GM23338 (cell line): ENCODE data around the gene ACTR5. TPM values are rescaled to one million over a fixed set of nuclear protein-coding genes. Genes with fewer than 3 reads are reported as not detected.

Source experiments
- ATAC-seq: fragments of 200-7000 bp; cut with Tn5 transposase; 3 replicates; pipeline ENCODE4 v1.9.1; 2020
- DNase-seq: peaks from one replicate; pipeline ENCODE4 v3.0.0-alpha.2; 2015; ENCODE audit warnings: low spot score
- H2AFZ ChIP-seq: fragments of 200-600 bp; sonication (generic); 2 replicates; pipeline ENCODE4 v1.8.0; 2016; ENCODE audit warnings: antibody characterized with exemption, mild to moderate bottlenecking, moderate library complexity
- H3F3A ChIP-seq: fragments of 200-600 bp; sonication (generic); replicated peaks from 2 replicates; pipeline ENCODE4 v1.8.0; 2017; ENCODE audit warnings: antibody characterized with exemption, mixed run types, low read depth
- H3K27ac ChIP-seq: fragments of 200-600 bp; sonication (generic); 2 replicates; pipeline ENCODE4 v1.6.1; 2016; ENCODE audit warnings: low read depth
- H3K27me3 ChIP-seq: fragments of 200-600 bp; sonication (generic); 2 replicates; pipeline ENCODE4 v1.8.0; 2016; ENCODE audit warnings: mild to moderate bottlenecking, mixed run types, moderate library complexity; ENCODE audit not compliant: insufficient read depth
- H3K36me3 ChIP-seq: fragments of 200-600 bp; sonication (generic); 2 replicates; pipeline ENCODE4 v1.8.0; 2016; ENCODE audit warnings: mild to moderate bottlenecking; ENCODE audit not compliant: insufficient read depth
- H3K4me1 ChIP-seq: fragments of 200-600 bp; sonication (generic); 2 replicates; pipeline ENCODE4 v1.8.0; 2016; ENCODE audit warnings: mild to moderate bottlenecking, moderate library complexity; ENCODE audit not compliant: insufficient read depth
- H3K4me2 ChIP-seq: fragments of 200-600 bp; sonication (generic); 2 replicates; pipeline ENCODE4 v1.7.1; 2017; ENCODE audit warnings: mixed run types
- H3K4me3 ChIP-seq: fragments of 200-600 bp; sonication (generic); 2 replicates; pipeline ENCODE4 v1.6.1; 2016; ENCODE audit warnings: mixed run types
- H3K79me2 ChIP-seq: fragments of 200-600 bp; sonication (generic); replicated peaks from 2 replicates; pipeline ENCODE4 v1.8.0; 2017; ENCODE audit warnings: mild to moderate bottlenecking; ENCODE audit not compliant: insufficient read depth
- H3K9me2 ChIP-seq: fragments of 200-600 bp; sonication (generic); 2 replicates; pipeline ENCODE4 v1.8.0; 2017; ENCODE audit not compliant: insufficient read depth
- H4K20me1 ChIP-seq: fragments of 200-600 bp; sonication (generic); replicated peaks from 2 replicates; pipeline ENCODE4 v1.8.0; 2017; ENCODE audit warnings: mild to moderate bottlenecking; ENCODE audit not compliant: insufficient read depth
- H3K27ac Mint-ChIP-seq: 2 replicates; pipeline ENCODE4 v1.8.0; 2020; ENCODE audit warnings: inconsistent platforms, mild to moderate bottlenecking, moderate library complexity, mixed read lengths
- H3K27me3 Mint-ChIP-seq: 3 replicates; pipeline ENCODE4 v1.8.0; 2022; ENCODE audit warnings: low read depth, mild to moderate bottlenecking, moderate library complexity, mixed read lengths, inconsistent platforms; ENCODE audit not compliant: insufficient read depth, poor library complexity
- H3K36me3 Mint-ChIP-seq: 3 replicates; pipeline ENCODE4 v1.8.0; 2021; ENCODE audit warnings: low read depth, mild to moderate bottlenecking, inconsistent platforms, moderate library complexity, mixed read lengths
- H3K4me1 Mint-ChIP-seq: 3 replicates; pipeline ENCODE4 v1.8.0; 2020; ENCODE audit warnings: mild to moderate bottlenecking, inconsistent platforms, mixed read lengths
- H3K4me3 Mint-ChIP-seq: 3 replicates; pipeline ENCODE4 v1.8.0; 2021; ENCODE audit warnings: moderate library complexity, mild to moderate bottlenecking, inconsistent platforms, mixed read lengths
- H3K9me3 Mint-ChIP-seq: 3 replicates; pipeline ENCODE4 v1.8.0; 2020; ENCODE audit warnings: moderate library complexity, mild to moderate bottlenecking, inconsistent platforms, mixed read lengths
- CREB1 ChIP-seq: fragments of 250-450 bp; sonication (Bioruptor Pico); IDR thresholded peaks from 2 replicates; pipeline ENCODE4 v1.5.0; 2020; ENCODE audit warnings: low read depth, mild to moderate bottlenecking, moderate library complexity
- CTCF ChIP-seq, 2 experiments: fragments of 200-600 bp in 1 of 2; sonication (generic) in 1 of 2; conservative IDR thresholded peaks; 2 replicates each; pipeline versions ENCODE4 v1.5.1 to v1.6.1; 2016 to 2017; ENCODE audit warnings: antibody characterized with exemption in 2 of 2, low read depth in 2 of 2, mild to moderate bottlenecking in 2 of 2, moderate library complexity in 1 of 2
- ETS1 ChIP-seq: IDR thresholded peaks from 2 replicates; pipeline ENCODE4 v1.6.1; 2016; ENCODE audit warnings: antibody characterized with exemption
- EZH2phosphoT487 ChIP-seq: fragments of 200-600 bp; sonication (generic); IDR thresholded peaks from one replicate; pipeline ENCODE4 v1.8.1; 2018; ENCODE audit warnings: antibody characterized with exemption; ENCODE audit not compliant: unreplicated experiment
- JUNB ChIP-seq: IDR thresholded peaks from one replicate; pipeline ENCODE4 v1.6.1; 2016; ENCODE audit warnings: antibody characterized with exemption; ENCODE audit not compliant: unreplicated experiment
- NANOG ChIP-seq: IDR thresholded peaks from 2 replicates; pipeline ENCODE4 v1.6.1; 2016; ENCODE audit warnings: antibody characterized with exemption, borderline replicate concordance
- POLR2AphosphoS5 ChIP-seq: IDR thresholded peaks from 2 replicates; pipeline ENCODE4 v1.6.1; 2016; ENCODE audit warnings: antibody characterized with exemption, low read depth
- REST ChIP-seq: IDR thresholded peaks from one replicate; pipeline ENCODE4 v1.6.1; 2018; ENCODE audit warnings: antibody characterized with exemption; ENCODE audit not compliant: unreplicated experiment
- STAT1 ChIP-seq: IDR thresholded peaks from one replicate; pipeline ENCODE4 v1.6.1; 2016; ENCODE audit warnings: antibody characterized with exemption; ENCODE audit not compliant: unreplicated experiment
- ZNF331 ChIP-seq: fragments of 250-450 bp; sonication (Bioruptor Pico); IDR thresholded peaks from 2 replicates; pipeline ENCODE4 v1.5.0; 2020; ENCODE audit warnings: low read depth, mild to moderate bottlenecking, moderate library complexity
- ZNF462 ChIP-seq: fragments of 250-450 bp; sonication (Bioruptor Pico); IDR thresholded peaks from 2 replicates; pipeline ENCODE4 v1.5.0; 2020; ENCODE audit warnings: mild to moderate bottlenecking, moderate library complexity
- polyA plus RNA-seq: library from polyadenylated mRNA; unstranded; fragments of >200 nt; fragmentation: Nextera tagmentation; extraction: Ambion mirVana; gene quantifications from 2 replicates; pipeline ENCODE4 v1.2.1, GENCODE V29; 2016
- total RNA-seq: library from RNA; depleted of rRNA; stranded (reverse); fragments of >200 nt; shearing (Covaris generic); gene quantifications from 2 replicates; pipeline ENCODE4 v1.2.3, GENCODE V29; 2014

ACTR5 gene
- total and polyA plus RNA-seq, 2 experiments from 2014 or later, result 8.4 to 21.8 TPM

- TF ChIP-seq CREB1 (CRISPR knock-in tag) (no peak), ZNF331 (no peak)
Measured at GRCh38 chr20:38815446-38815845, 67.2 kb downstream of the ACTR5 start (continued).

- H3K4me2 ChIP-seq, result peak overlapping the region; percentile 63; the same call in 1 of the 2 replicates
- H3K27me3 Mint-ChIP-seq, result peaks cover 7% of the 10 kb centered on the region
- TF ChIP-seq POLR2AphosphoS5 (no peak), JUNB (no peak), ZNF331 (no peak), ZNF462 (CRISPR knock-in tag) (no peak), ETS1 (no peak), REST (no peak), NANOG (no peak), EZH2phosphoT487 (no peak), CTCF (conservative IDR thresholded peaks at IDR 0.05; ENCODE audit: low read depth in 2 of 2) (no peak), STAT1 (no peak)
Measured at GRCh38 chr20:38818113-38819065, 70.1 kb downstream of the ACTR5 start.

More at GRCh38 chr20:38818113-38819065, 70.1 kb downstream of the ACTR5 start:
- no peak overlapping the region for H2AFZ ChIP-seq
- peaks cover 19% of the 10 kb centered on the region for H3K4me1 Mint-ChIP-seq
- H3K9me3 Mint-ChIP-seq, result no peaks in the 10 kb centered on the region
- no peaks in the 10 kb centered on the region for H3K27me3 ChIP-seq
- no peaks in the 10 kb centered on the region for H3K9me2 ChIP-seq
- ATAC-seq (peak; percentile 74), DNase-seq (peak; percentile 47)
- no peaks in the 10 kb centered on the region for H3K36me3 ChIP-seq
- no peaks in the 10 kb centered on the region for H3F3A ChIP-seq
- 0 out of 2 replicates have a peak overlapping the region, but pooled peaks have one; percentile 14 for H3K4me3 ChIP-seq
- H3K36me3 Mint-ChIP-seq, result no peaks in the 10 kb centered on the region
- H4K20me1 ChIP-seq, result peaks cover 2% of the 10 kb centered on the region; the same call in 1 of the 2 replicates
- H3K4me3 Mint-ChIP-seq, result no peak overlapping the region; the same call in 2 of the 3 replicates
- peaks cover 14% of the 10 kb centered on the region for H3K79me2 ChIP-seq
- no peak overlapping the region for H3K27ac ChIP-seq
- no peak overlapping the region; the same call in 1 of the 2 replicates for H3K27ac Mint-ChIP-seq
- peaks cover 11% of the 10 kb centered on the region for H3K4me1 ChIP-seq
